Choroid plexus epithelial cell (primary cell): ENCODE data around the gene YLPM1.

Experiments used
- DNase-seq: peaks from one replicate; pipeline ENCODE4 v3.0.0-alpha.2; 2010; ENCODE audit warnings: low read depth
- H3K4me3 ChIP-seq: 2 replicates; pipeline ENCODE4 v1.5.1; 2011; ENCODE audit warnings: low read depth, mild to moderate bottlenecking, control low read depth, low read length, moderate library complexity
- TF ChIP-seq, protein P1 (sequence below): conservative IDR thresholded peaks from 2 replicates; pipeline ENCODE4 v1.5.1; 2011; ENCODE audit warnings: low read depth, mild to moderate bottlenecking, control low read depth, inconsistent platforms, low read length, moderate library complexity

YLPM1 gene

DNA sequence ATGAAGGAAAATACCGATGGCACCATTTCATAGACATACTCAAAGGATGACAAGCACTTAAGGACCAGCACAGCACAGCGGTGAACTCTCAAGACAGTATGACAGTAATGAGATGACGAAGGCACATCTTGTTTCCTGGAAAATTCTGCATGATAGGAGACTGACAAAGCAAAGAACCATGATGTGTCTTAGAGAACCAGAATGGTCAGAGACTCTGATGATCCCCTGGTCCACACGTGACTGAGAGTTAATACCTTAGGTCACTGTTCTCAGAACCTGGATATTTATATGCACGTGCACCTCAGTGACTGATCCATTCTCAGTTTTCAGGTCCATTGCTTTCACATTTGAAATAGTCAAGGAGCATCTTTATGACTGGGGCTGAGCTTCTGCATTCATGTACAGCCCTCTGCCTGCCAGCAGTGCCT, 77.5 kb downstream of the YLPM1 start:
- TF ChIP-seq, protein P1, sequence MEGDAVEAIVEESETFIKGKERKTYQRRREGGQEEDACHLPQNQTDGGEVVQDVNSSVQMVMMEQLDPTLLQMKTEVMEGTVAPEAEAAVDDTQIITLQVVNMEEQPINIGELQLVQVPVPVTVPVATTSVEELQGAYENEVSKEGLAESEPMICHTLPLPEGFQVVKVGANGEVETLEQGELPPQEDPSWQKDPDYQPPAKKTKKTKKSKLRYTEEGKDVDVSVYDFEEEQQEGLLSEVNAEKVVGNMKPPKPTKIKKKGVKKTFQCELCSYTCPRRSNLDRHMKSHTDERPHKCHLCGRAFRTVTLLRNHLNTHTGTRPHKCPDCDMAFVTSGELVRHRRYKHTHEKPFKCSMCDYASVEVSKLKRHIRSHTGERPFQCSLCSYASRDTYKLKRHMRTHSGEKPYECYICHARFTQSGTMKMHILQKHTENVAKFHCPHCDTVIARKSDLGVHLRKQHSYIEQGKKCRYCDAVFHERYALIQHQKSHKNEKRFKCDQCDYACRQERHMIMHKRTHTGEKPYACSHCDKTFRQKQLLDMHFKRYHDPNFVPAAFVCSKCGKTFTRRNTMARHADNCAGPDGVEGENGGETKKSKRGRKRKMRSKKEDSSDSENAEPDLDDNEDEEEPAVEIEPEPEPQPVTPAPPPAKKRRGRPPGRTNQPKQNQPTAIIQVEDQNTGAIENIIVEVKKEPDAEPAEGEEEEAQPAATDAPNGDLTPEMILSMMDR: no peak

DNA sequence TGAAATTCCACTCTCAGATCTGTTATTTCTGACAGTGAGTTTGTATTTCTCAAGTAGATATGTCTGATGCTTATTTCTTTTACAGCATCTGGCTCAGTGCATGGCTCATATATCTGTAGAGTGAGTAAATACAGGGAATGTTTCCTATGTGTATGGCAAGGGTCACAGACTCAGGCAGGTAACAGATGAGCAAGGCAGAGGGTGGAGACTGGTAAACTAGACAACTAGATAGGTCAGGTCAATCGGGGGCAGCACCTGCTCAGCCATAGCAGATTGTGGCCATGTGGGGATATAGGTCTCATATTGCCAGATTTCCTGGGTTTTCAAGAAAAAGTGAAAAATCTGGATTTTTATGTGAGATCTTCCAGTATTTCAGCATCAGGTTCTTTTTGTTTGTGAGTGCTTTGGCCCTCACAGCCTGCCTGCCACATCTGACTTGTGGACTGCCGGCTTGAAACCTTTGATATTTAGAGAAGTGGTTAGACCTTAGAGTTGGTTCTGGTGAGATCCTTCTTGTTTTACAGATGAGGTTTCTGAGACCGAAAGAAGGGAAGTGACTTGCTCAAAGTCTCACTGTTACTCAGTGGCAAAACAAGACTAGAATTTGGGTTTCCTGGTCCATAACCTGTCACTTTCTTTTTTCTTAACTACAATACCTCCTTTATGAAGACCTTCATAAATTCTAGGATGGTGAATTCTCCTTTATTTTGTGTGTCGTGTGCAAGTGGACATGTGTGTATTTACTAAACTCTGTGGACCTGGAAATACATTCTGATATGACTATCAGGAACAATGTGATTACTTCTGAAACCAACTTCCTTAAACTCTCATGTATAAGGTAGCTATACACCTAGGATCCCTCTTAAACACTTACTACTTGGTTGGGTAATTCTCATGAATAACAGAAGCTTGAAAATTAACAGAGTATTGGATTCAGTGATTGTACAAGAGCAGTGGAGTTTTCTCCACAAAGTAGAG, 78.4 kb downstream of the YLPM1 start:
- DNase-seq: no peak
- no peak overlapping the region for H3K4me3 ChIP-seq
- TF ChIP-seq, protein P1: no peak

More for the DNA sequence above, 77.5 kb downstream of the YLPM1 start:
- no peak overlapping the region for H3K4me3 ChIP-seq
- DNase-seq: no peak

DNA sequence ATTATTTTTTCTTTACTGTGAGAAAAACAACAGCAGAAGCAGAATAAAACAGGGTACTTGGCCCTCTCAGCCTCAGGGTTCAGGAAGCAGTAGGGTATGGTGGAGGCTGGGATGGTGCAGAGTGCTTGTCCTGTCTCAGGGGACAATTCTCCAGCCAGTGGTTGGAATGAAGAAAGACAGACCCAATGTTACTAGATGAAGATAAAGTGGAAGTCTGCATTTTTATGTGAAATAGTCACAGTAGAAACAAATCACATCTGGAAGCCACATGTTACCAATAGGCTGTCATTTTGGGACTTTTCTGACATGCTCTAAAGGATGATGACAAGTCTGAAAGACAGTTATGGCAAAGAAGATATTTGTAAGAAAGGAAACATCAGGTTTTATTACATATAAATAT, 80.5 kb downstream of the YLPM1 start:
- DNase-seq: peak; percentile 68
- TF ChIP-seq, protein P1: peak; percentile 43
- no peak overlapping the region for H3K4me3 ChIP-seq

DNA sequence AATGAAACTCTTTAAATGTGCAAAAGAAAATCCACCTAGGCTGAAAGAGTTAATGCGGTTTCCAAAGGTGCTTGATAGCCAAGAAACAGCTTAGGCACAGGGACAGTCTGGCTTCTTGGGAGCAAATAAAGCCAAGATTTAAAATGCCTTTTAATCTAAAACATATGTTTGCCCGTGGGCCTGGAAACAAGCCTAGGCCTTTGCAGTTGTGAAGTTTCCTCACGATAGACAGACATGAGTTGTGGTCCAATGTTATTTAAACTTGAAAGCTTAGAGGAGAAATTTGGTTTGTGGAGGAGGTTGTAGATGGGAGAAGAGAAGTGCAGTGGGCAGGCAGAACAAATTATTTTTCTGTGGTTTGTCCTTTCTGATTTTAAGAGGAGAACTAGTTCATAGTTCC, 83.1 kb downstream of the YLPM1 start:
- TF ChIP-seq, protein P1: no peak
- no peak overlapping the region for H3K4me3 ChIP-seq
- DNase-seq: no peak

DNA sequence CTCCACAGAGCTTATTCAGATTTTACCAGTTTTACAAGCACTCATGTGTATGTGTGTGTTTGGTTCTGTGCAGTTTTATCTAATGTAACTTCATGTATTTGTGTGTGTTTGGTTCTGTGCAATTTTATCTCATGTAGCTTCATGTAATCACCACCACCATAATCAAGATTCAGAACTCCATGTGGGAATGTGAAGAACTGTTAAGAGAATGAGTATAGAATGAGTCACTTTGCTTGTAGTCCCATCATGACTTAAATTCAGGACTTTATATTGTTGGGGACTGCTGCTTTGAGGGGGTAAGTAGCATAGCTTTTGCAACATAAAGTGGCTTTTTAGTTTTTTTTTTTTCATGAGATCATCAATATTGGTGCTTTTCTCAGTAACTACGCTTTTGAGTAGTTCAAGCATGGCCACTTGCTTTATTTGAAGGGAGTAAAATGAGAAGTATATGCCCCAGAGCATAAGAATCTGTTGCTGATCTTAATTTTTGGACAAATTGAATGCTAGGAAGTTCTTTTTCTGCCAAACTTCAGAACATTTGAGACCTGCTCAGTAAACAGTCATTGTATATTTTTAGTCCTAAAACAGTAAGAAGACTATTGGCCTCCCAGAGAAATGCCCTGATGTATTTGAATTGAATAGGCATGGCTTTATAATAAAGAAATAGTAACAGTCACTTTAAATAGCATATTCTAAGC, 84.0 kb downstream of the YLPM1 start:
- TF ChIP-seq, protein P1: no peak
- H3K4me3 ChIP-seq: no peak overlapping the region
- DNase-seq: peak; percentile 39

DNA sequence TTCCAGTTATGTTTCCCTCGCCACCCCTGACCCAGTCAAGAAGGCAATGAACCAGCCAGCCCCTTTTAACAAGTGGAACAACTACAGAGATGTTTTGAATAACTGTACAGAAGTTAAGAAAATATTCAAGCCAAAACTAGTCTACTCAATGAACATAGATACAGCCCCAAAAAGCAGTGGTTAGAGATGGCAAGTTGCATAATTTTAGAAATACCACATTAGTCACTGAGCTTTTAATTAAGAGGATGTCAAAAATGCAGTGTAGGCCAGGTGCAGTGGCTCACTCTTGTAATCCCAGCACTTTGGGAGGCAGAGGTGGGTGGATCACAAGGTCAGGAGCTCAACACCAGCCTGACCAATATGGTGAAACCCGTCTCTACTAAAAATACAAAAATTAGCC, 85.7 kb downstream of the YLPM1 start:
- DNase-seq: no peak
- H3K4me3 ChIP-seq: no peak overlapping the region
- TF ChIP-seq, protein P1: no peak
